Pancreas (tissue), 10 donors: ENCODE data around the gene NKAPL. TPM values are rescaled to one million over a fixed set of nuclear protein-coding genes. Genes with fewer than 3 reads are reported as not detected.
A peak's percentile ranks its signal among the peaks of the same experiment; 100 is the strongest.

Experiments used
- ATAC-seq, 4 donors: fragments of 200-7000 bp; cut with Tn5 transposase; one replicate each; pipeline versions ENCODE4 v1.8.0 to v1.9.1; 2020; ENCODE audit warnings: mild to moderate bottlenecking in 4 of 4, moderate library complexity in 4 of 4
- DNase-seq, 6 donors: peaks; one replicate each; pipeline ENCODE4 v3.0.0-alpha.2; 2020
- FAIRE-seq: peaks from 2 replicates; lab custom pipeline; 2012; peaks lifted over from hg19 to GRCh38; lab: Jason Lieb, UNC
- H3K27ac ChIP-seq, 4 donors: fragments of 200-600 bp; sonication (generic); 1 replicate in 3 of 4; 2 replicates in 1 of 4; pipeline versions ENCODE4 v1.5.0 to v1.8.0; 2020
- H3K27me3 ChIP-seq, 4 donors: fragments of 200-600 bp; one replicate each; pipeline ENCODE4 v1.8.0; 2021
- H3K36me3 ChIP-seq, 3 donors: fragments of 200-600 bp; sonication (generic) in 1 of 3; one replicate each; pipeline versions ENCODE4 v1.5.0 to v1.8.0; 2020 to 2021
- H3K4me1 ChIP-seq, 3 donors: fragments of 200-600 bp; one replicate each; pipeline ENCODE4 v1.8.0; 2021
- H3K4me3 ChIP-seq, 4 donors: fragments of 200-600 bp; sonication (generic) in 2 of 4; one replicate each; pipeline versions ENCODE4 v1.5.0 to v1.8.0; 2020 to 2021
- H3K9me3 ChIP-seq, 4 donors: fragments of 200-600 bp; one replicate each; pipeline ENCODE4 v1.8.0; 2021
- CTCF ChIP-seq, 4 donors: fragments of 200-600 bp; sonication (generic) in 3 of 4; IDR thresholded peaks; one replicate each; pipeline versions ENCODE4 v1.5.0 to v1.8.0; 2021; ENCODE audit warnings: antibody characterized with exemption in 4 of 4
- WGBS, 2 donors: extraction: QIAGEN DNeasy Blood & Tissue Kit; methylation state at CpG; one replicate each; pipeline ENCODE4 v1.1.7; 2013; 5-methylcytosine and 5-hydroxymethylcytosine counted together
- intact Hi-C, 3 donors: fragments of 100-400 bp; cut with DNase I; formaldehyde crosslinking; loops; one replicate each; pipeline versions ENCODE4 v1.11.1 to v1.14.2; 2022
- polyA plus RNA-seq, 2 donors: library from polyadenylated mRNA; stranded (reverse); fragments of 200-250 nt; gene quantifications; one replicate each; pipeline ENCODE4 v1.2.3, GENCODE V29; 2013
- total RNA-seq, 6 donors: library from RNA; stranded (reverse); fragmentation: NEBNext Ultra II Directional in 4 of 6; extraction: Animal tissue kit (Norgen Biotek cat#: 25700) in 4 of 6; gene quantifications; one replicate each; pipeline versions ENCODE4 v1.2.1 to v1.2.4, GENCODE V29; 2021 to 2023
- donor health status: healthy with polysubstance abuse.
- donor health status: DM: no; HTN: no; CAD: no; lungs with moderate emphysema.
- donor health status: DM: no; HTN: no; CAD: no.
- donor health status: control.
- donor health status: control.
- donor health status: Bipolar disorder and iron deficiency.
- donor health status: DM: yes; HTN: yes; CAD: no.
- donor health status: DM: no; HTN: no; CAD: no.
- donor health status: DM: no; HTN: no; CAD: no.
- donor health status: DM: yes; HTN: yes; CAD: no.

NKAPL gene
- total and polyA plus RNA-seq, 8 donors, result 0.28 to 1.5 (median 0.72) TPM

- Histone ChIP-seq H3K9me3 (no peaks in the 10 kb centered on the region), H3K27ac (no peak overlapping the region), H3K4me3 (no peak overlapping the region), H3K36me3 (peaks cover 0 to 16% (median 4%) of the 10 kb centered on the region in 3 donors), H3K4me1 (peaks cover 0 to 1% (median under 1%) of the 10 kb centered on the region in 3 donors), H3K27me3 (no peaks in the 10 kb centered on the region)
- TF ChIP-seq CTCF (IDR thresholded peaks at IDR 0.05), result no peak
- 87 to 91% methylated on average over 6 of the region's 6 CpGs for WGBS, 2 donors
- intact Hi-C loops, result no loop called here
- FAIRE-seq (no peak), ATAC-seq (no peak), DNase-seq (no peak)
Measured at GRCh38 chr6:28245206-28245941, 13.7 kb upstream of the NKAPL start.

- 80 to 96% methylated on average over 1 of the region's 1 CpG for WGBS, 2 donors
- no peak for DNase-seq
Measured at GRCh38 chr6:28248916-28249315, 10.2 kb upstream of the NKAPL start.

GRCh38 chr6:28250747-28251146 is 8.3 kb upstream of the NKAPL start:
- peak overlapping the region in 2 of 4 donors; percentile 86 to 94 for H3K4me3 ChIP-seq
- no peak for FAIRE-seq
- intact Hi-C loops, result no loop called here
- peaks cover 0 to 6% (median 0%) of the 10 kb centered on the region in 3 donors for H3K36me3 ChIP-seq
- no peaks in the 10 kb centered on the region for H3K9me3 ChIP-seq
- no peak for TF ChIP-seq CTCF (IDR thresholded peaks at IDR 0.05)
- no peak overlapping the region for H3K27ac ChIP-seq
- no peak for DNase-seq
- 76 to 82% methylated on average over 2 of the region's 2 CpGs for WGBS, 2 donors
- no peak for ATAC-seq
- H3K27me3 ChIP-seq, result peaks cover 0 to 4% (median 0%) of the 10 kb centered on the region in 4 donors
- peaks cover 0 to 13% (median 9%) of the 10 kb centered on the region in 3 donors for H3K4me1 ChIP-seq

More at GRCh38 chr6:28248916-28249315, 10.2 kb upstream of the NKAPL start:
- H3K27ac ChIP-seq, result no peak overlapping the region
- H3K36me3 ChIP-seq, result peaks cover 0 to 16% (median 4%) of the 10 kb centered on the region in 3 donors
- peaks cover 0 to 13% (median 9%) of the 10 kb centered on the region in 3 donors for H3K4me1 ChIP-seq
- FAIRE-seq (no peak), ATAC-seq (no peak)
- no peaks in the 10 kb centered on the region for H3K27me3 ChIP-seq
- H3K4me3 ChIP-seq, result no peak overlapping the region
- intact Hi-C loops, result no loop called here
- H3K9me3 ChIP-seq, result no peaks in the 10 kb centered on the region
- TF ChIP-seq CTCF (IDR thresholded peaks at IDR 0.05), result no peak

- peaks cover 0 to 9% (median 0%) of the 10 kb centered on the region in 4 donors for H3K27me3 ChIP-seq
- no peaks in the 10 kb centered on the region for H3K9me3 ChIP-seq
- peak in 2 of 6 donors; percentile 16 to 57 for DNase-seq
- ATAC-seq, result peak; percentile 41 to 67 (median 62)
- TF ChIP-seq CTCF (IDR thresholded peaks at IDR 0.05), result no peak
- intact Hi-C loops, result no loop called here
- no peak overlapping the region for H3K27ac ChIP-seq
- peaks cover 0 to 13% (median 9%) of the 10 kb centered on the region in 3 donors for H3K4me1 ChIP-seq
- H3K4me3 ChIP-seq, result peak overlapping the region; percentile 67 to 94 (median 80)
- 0% methylated on average over 24 to 25 of the region's 25 CpGs for WGBS, 2 donors
- peaks cover 0 to 4% (median 0%) of the 10 kb centered on the region in 3 donors for H3K36me3 ChIP-seq
- FAIRE-seq, result no peak
Measured at GRCh38 chr6:28251661-28252008, 7.5 kb upstream of the NKAPL start.
